ENCODE measurements around the gene NYAP1. TPM values are rescaled to one million over a fixed set of nuclear protein-coding genes. Genes with fewer than 3 reads are reported as not detected.
A peak's percentile ranks its signal among the peaks of the same experiment; 100 is the strongest.

Gene NYAP1
- total RNA-seq, 3 donors from 2014 or later (not counting 1 experiment from before 2014, with no cell fraction given): 0.12 to 0.13 TPM; not detected in 1

DNA sequence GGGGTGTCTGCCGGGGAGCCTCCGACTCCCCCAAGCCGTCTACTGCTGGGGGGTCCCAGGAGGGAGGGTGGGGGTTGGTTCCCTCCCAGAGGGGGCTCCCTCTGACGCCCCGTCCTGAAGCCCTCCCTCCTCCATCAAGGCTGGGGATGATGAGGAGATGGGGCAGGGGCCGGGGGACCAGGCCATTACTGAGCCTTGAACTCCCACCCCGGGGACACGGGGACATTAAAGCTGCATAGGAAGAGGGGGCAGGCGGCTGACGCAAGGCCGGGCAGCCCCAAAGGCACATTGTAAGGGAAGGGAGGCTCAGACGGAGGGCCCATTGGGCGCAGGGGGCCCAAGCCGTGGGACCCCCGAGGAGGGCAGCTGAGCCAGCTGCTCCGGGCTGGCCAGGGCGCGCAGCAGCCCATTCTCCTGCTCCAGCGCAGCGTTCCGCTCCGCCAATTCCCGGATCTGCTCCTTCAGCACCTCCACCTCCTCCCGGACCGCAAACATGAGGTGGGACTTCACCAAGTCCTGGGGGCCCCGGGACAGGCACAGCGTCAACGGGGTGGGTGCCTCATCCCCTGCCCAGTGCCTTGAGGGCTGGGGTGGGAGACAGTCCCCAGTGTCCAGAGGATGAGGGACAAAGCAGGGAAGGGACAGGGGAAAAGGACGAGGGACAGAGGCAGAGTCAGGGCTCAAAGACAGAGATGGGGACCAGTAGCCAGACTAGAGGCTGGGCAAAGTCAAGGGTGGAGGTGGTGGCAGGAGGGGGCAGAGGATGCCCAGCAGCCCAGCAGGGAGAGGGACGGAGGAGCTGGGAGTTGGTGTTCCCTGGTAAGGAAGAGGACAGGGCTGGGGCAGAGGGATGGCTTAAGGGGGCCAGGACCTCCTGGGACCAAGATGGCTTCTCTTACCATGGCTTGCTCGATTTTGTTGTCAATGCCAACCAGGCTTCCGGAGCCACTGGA lies 16.8 kb upstream of the NYAP1 start:
- peaks cover 8% of the 10 kb centered on the region for H3K4me1 ChIP-seq (ENCODE audit: control insufficient read depth, insufficient read depth, low read length)
- DNase-seq (no peak), ATAC-seq (no peak)
- H3K36me3 ChIP-seq (ENCODE audit: control insufficient read depth, insufficient read depth, low read length): peaks cover 51% of the 10 kb centered on the region
- no peaks in the 10 kb centered on the region for H3K9me3 ChIP-seq (ENCODE audit: control insufficient read depth, insufficient read depth, low read length)
- no peaks in the 10 kb centered on the region for H3K9me3 Mint-ChIP-seq
- no peaks in the 10 kb centered on the region for H3K27me3 Mint-ChIP-seq (ENCODE audit: low read depth in 2 of 2)
- intact Hi-C loops (cut with micrococcal nuclease): no loop called here
- peaks cover 0 to 22% of the 10 kb centered on the region in 2 donors for H3K4me1 Mint-ChIP-seq
- no peak for TF ChIP-seq CTCF (IDR thresholded peaks at IDR 0.05)
- H3K4me3 ChIP-seq (ENCODE audit: low read length): no peak overlapping the region
- H3K4me3 Mint-ChIP-seq: no peak overlapping the region
- H3K36me3 Mint-ChIP-seq: no peaks in the 10 kb centered on the region
- H3K27ac ChIP-seq (ENCODE audit: low read length): no peak overlapping the region
- 94% methylated on average over 27 of the region's 32 CpGs for WGBS (ENCODE audit: insufficient coverage)
- peak overlapping the region in 1 of 2 donors; percentile 42 for H3K27ac Mint-ChIP-seq
- H3K27me3 ChIP-seq (ENCODE audit: control insufficient read depth, insufficient read depth, low read length): no peaks in the 10 kb centered on the region

GRCh38 chr7:100467638-100468373 lies 15.9 kb upstream of the NYAP1 start:
- H3K36me3 ChIP-seq (ENCODE audit: control insufficient read depth, insufficient read depth, low read length): peaks cover 54% of the 10 kb centered on the region
- H3K27me3 ChIP-seq (ENCODE audit: control insufficient read depth, insufficient read depth, low read length): no peaks in the 10 kb centered on the region
- TF ChIP-seq CTCF (IDR thresholded peaks at IDR 0.05): no peak
- DNase-seq: no peak
- no peaks in the 10 kb centered on the region for H3K9me3 Mint-ChIP-seq
- no peak for ATAC-seq
- no peak overlapping the region for H3K4me3 ChIP-seq (ENCODE audit: low read length)
- H3K4me1 Mint-ChIP-seq: peaks cover 0 to 23% of the 10 kb centered on the region in 2 donors
- 92% methylated on average over 22 of the region's 22 CpGs for WGBS (ENCODE audit: insufficient coverage)
- H3K27ac ChIP-seq (ENCODE audit: low read length): no peak overlapping the region
- peak overlapping the region in 1 of 2 donors; percentile 42 for H3K27ac Mint-ChIP-seq
- H3K4me1 ChIP-seq (ENCODE audit: control insufficient read depth, insufficient read depth, low read length): peaks cover 12% of the 10 kb centered on the region
- H3K36me3 Mint-ChIP-seq: no peaks in the 10 kb centered on the region
- intact Hi-C loops (cut with micrococcal nuclease): loop anchor here (2.0 kb wide), 1 partner anchor 257 kb away; no protein-coding TSS in a partner anchor
- H3K27me3 Mint-ChIP-seq (ENCODE audit: low read depth in 2 of 2): no peaks in the 10 kb centered on the region
- H3K9me3 ChIP-seq (ENCODE audit: control insufficient read depth, insufficient read depth, low read length): no peaks in the 10 kb centered on the region
- no peak overlapping the region for H3K4me3 Mint-ChIP-seq

DNA sequence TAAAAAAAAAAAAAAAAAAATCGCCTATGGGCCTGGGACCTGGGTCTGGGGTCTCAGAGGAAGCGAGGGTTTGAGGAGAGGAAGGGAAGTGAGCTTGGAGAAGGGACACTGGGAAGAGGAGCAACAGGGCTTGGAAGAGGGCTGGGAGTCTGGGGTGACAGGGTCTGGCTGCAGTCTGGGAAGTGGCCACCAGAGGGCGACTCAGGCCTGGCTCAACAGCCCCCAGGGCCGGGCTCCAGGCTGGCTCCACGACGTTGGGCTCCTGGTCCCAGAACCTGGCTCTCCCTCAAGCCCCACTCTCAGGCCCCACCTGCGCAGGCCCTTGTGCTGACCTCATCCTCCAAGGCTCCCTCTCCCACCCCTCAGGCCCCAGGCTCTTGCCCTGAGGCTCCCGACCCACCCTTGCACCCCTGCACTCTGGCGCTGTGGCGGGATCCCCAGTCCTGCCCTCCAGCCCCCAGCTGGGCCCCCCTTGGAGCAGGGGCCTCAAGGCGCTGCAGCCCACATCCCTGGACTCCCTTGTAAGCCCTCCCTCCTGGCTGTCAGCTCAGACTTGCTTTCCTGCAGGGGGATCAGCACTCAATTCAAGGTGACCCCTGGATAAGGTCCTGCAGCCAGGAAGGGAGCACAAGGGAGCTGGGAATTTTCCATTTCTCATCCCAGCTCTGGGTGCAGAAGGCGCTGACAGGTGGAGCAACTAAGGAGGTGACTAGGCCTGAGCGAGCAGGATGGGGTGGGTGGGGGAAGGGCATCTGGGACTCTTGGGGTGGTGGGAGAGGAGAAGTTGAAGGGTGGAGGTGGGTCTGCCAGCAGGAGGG lies 14.3 kb upstream of the NYAP1 start:
- peak; percentile 84 to 91 for DNase-seq
- H3K9me3 Mint-ChIP-seq: no peaks in the 10 kb centered on the region
- H3K27ac Mint-ChIP-seq: peak overlapping the region in 1 of 2 donors; percentile 18
- no peak overlapping the region for H3K4me3 Mint-ChIP-seq
- H3K4me1 Mint-ChIP-seq: peaks cover 0 to 34% of the 10 kb centered on the region in 2 donors
- no peaks in the 10 kb centered on the region for H3K27me3 Mint-ChIP-seq (ENCODE audit: low read depth in 2 of 2)
- peaks cover 26% of the 10 kb centered on the region for H3K4me1 ChIP-seq (ENCODE audit: control insufficient read depth, insufficient read depth, low read length)
- no peaks in the 10 kb centered on the region for H3K9me3 ChIP-seq (ENCODE audit: control insufficient read depth, insufficient read depth, low read length)
- H3K36me3 ChIP-seq (ENCODE audit: control insufficient read depth, insufficient read depth, low read length): peaks cover 59% of the 10 kb centered on the region
- H3K4me3 ChIP-seq (ENCODE audit: low read length): no peak overlapping the region
- peak; percentile 91 to 98 (median 94) for ATAC-seq
- no peaks in the 10 kb centered on the region for H3K36me3 Mint-ChIP-seq
- peak; percentile 86 for TF ChIP-seq CTCF (IDR thresholded peaks at IDR 0.05)
- no peak overlapping the region for H3K27ac ChIP-seq (ENCODE audit: low read length)
- WGBS (ENCODE audit: insufficient coverage): 34% methylated on average over 13 of the region's 13 CpGs
- intact Hi-C loops (cut with micrococcal nuclease): loop anchor here (1.0 to 10.0 kb wide), 4 partner anchors 90 to 385 kb away; partner anchors contain the start of genes GIGYF1 and SLC12A9
- H3K27me3 ChIP-seq (ENCODE audit: control insufficient read depth, insufficient read depth, low read length): no peaks in the 10 kb centered on the region
